CD4-positive, alpha-beta T cell treated with Interleukin-17A for 4 hours (primary cell): ENCODE results near the gene ST14.

Source experiments
- DNase-seq: peaks from one replicate; pipeline ENCODE4 v3.0.0-alpha.2; 2020; ENCODE audit warnings: mixed read lengths

Gene ST14

DNA sequence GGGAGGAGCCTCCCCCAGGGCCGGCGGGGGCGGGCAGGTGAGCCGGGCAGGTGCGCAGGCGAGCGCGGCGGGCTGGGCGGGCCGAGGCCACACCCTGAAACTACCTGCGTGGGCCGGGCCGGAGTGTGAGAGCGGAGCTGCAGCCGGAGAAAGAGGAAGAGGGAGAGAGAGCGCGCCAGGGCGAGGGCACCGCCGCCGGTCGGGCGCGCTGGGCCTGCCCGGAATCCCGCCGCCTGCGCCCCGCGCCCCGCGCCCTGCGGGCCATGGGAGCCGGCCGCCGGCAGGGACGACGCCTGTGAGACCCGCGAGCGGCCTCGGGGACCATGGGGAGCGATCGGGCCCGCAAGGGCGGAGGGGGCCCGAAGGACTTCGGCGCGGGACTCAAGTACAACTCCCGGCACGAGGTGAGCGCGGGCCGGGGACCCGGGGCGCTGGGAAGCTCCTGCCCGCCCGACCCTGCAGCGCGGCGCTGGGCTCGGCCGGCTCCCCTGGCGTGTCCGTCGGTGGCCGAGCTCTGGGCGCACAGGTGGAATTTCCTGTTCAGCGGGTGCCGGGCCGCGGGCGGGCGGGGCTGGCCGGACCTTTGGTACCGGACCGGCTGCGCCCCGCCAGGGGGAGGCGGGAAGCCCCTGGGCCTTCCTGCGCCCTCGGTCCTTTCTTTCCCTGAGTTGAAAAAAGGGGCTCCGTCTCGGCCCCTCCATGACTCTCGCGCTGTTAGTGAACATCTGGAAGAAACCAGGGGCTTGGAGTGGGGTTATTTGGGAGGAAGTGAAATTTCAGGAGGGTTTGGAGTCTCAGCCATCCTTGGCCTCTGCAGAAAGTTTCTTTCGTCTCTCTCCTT lies at the start of gene ST14:
Gene ST14 (plus strand): TSS at position 126 of the 841 bp plus-strand sequence. CDS start 198 bp downstream, at position 324.
- no peak for DNase-seq

DNA sequence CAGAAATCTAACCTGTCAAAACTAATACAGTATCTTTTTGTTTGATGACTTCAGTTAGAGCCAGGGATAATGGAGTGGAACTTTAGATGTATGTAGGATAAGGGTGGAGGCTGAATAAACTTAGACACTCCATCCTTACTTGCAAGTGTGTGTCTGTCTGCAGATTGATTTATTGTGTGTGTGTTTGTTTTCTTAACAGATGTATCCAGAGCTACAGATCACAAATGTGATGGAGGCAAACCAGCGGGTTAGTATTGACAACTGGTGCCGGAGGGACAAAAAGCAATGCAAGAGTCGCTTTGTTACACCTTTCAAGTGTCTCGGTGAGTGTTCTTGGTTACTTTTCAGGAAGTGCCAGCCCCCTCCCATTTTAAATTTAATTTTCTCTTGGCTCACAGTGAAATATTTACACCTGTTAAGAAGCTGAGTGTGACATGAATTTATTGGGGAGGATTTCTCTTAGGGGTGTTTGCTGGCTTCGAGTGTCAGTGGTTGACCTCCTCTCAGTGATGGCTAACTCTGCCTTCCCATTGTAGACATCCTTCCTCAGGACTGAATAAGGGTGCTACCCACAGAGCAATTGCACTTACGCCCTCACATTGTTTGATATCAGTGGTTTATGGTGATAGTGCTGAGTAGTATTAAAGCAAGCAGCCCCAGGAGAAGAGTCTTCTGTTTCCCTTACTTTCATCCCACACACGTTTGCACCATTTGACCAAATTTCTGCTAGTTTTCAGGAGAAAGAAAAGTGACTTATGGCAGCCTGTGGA lies 49.1 kb upstream of the ST14 start:
- DNase-seq, result no peak

DNA sequence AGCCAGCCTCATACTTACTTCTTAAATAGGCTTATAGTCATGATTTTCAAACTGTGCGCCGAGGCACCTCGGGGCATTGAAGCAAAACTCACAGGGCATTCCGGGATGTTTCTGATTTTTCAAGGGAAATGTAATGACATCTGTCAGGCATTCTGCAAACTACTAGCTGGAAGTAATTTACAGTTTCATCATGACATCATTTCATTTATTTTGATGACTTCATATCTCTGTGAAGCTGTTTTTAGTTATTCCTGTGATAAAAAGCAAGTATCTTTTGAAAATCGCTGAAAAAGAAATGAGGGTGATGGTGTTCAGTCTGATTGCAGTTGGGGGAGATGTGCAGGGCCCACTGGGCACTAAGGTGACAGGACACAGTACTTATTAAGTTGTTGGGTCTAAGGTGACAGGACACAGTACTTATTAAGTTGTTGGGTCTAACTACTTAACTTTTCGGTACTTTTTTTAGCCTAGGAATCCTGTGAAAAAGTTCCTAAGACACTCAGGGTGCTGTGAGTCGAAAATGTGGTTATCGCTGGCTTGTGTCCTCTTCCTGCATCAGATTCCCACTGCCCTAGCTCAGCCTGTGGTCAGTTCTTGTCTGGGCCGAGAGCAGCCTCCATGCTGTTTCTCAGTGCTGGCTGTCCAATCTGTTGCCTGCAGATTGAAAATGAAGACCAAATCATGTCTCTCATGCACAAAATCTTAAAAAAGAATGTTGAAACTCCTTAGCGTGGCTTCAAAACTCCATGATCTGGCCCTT lies 47.3 kb upstream of the ST14 start:
- DNase-seq, result no peak

DNA sequence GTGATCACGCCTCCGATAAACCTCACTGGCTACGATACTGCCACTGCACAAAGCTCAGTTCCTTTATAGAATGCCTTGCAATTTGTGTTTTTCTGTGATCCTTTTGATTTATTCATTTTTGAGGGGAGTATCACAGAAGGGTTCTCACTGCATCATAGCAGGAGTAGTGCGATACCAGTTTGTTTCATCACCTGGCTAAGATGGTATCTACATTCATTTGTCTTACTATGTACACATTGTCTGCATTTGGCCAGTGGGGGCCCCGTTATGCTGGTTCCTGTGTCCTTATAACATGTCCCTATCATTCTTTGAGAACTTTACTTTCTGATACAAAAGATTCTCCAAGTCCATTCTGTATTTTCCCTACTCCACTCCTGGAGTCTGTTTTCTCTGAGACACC lies 45.3 kb upstream of the ST14 start:
- DNase-seq, result no peak

DNA sequence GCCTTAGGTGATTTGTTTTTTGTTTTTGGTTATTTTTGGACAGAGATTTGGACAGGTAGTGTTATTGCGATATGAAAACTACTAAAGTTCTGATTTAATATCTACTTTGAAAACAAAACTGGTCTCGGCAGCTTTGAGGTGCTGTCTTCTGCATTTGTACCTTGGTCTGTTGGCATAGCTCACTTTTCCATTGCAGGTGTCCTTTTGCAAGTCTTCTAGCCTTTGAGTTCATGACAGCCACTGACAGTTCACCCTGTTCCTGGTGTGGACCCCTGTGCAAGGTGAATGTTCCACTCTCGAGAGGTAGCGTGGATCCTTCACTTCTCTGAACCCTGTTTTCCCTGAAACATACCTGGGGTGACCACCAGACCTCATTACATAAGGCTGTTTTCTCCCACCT lies 44.9 kb upstream of the ST14 start:
- no peak for DNase-seq

DNA sequence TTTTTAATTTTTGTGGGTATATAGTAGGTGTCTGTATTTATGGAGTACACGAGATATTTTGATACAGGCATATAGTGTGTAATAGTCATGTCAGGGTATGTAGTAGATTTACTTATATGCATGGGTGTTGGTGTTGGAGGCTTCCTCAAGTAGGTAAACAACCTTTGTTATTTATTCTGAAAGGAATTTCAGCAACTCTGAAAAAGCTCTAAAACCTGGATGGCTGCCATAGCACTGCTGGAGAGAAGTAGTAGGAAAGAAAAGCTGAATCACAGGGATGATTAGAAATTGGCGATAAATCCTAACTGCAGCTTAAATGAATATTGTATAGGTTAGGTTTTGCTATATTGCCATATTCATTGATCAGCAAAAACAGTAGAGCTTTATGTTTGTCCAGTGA lies 44.4 kb upstream of the ST14 start:
- no peak for DNase-seq

DNA sequence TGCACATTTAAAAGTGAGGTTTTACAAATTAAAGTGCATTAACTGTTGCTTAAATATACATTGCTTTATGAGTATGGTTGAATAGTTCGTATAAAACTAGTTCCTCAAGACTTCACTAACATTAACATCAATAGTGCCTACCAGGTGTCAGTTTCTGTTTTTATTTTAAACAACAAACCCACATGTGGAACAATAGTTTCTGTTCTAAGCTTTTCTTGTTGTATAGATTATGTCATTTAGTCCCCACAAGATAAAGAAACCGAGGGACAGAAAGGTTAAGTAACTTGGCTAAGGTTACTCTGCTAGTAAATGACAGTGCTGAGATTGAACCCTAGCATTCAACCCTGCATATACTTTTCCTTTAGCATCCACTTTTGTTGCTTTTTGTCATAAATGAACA lies 41.4 kb upstream of the ST14 start:
- DNase-seq, result no peak

DNA sequence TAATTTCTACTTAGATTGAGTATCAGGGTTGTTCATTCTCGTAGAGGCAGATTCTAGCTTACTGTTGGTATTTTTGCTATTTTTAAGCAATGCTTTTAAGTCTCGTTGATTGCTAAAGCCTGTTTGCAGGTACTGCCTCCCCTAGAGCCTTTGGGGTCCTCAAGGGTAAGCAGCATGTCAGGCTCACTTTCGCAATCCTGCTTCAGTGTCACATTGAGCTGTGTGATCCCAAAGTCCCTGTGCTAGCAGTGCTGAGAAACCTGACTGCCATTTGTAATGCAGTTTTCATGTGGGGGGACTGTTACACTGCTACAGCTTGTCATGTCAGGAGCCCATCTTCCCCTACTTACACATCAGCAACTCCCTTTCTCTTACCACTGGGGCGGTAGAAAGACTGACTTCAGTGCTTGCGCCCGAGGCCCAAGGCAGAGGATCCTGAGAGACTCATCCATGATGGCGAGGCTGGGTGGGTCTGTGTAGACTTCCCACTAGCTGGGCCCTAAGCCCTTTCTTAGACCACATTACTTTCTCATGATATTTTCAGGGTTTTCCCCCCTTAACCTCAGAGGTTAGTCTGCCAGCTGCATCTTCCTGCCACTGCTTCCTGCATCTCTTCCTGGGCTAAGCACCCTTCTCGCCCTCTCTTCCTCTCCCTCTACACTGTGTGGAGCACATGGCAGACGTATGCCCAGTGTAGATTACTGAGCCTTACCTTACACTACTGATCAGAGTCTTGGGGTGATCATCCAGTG lies 40.8 kb upstream of the ST14 start:
- DNase-seq, result peak; percentile 23

DNA sequence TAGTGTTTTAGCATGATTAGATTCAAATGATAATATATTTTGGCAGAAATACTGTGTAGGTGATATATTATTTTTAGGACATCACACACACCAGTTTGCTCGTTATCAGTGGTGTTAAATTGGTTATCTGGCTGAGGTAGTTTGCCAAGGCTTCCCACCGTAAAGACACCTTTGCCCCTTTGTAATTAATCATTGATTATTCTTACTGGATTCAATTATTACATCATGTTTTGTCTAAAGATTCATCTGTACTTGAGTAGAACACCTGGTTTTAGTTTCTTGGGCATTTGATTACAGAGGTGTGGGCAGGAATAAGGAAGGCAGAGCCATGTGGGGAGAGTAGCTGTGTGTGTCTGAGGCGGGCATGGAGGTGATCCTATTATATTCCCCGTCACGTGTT lies 39.5 kb upstream of the ST14 start:
- DNase-seq, result no peak

DNA sequence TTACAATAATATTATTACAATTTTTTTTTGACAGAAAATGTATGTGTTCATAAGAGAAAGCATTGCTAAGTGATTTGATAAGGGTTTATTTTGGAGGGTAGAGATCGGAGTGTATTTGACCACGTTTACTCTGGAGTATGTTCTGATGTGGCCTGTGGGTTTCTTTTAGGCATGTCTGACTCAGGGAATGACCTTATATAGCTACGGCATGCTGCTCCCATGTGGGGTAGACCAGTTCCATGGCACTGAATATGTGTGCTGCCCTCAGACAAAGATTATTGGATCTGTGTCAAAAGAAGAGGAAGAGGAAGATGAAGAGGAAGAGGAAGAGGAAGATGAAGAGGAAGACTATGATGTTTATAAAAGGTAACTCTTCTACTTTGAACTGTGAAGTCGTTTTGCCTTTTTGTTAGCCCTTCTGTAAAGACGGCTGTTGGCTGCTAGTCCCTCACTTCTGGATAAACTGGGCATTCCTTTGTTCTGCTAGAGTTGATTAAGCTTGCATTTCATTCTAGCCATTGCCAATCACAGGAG lies 38.1 kb upstream of the ST14 start:
- peak; percentile 37 for DNase-seq

DNA sequence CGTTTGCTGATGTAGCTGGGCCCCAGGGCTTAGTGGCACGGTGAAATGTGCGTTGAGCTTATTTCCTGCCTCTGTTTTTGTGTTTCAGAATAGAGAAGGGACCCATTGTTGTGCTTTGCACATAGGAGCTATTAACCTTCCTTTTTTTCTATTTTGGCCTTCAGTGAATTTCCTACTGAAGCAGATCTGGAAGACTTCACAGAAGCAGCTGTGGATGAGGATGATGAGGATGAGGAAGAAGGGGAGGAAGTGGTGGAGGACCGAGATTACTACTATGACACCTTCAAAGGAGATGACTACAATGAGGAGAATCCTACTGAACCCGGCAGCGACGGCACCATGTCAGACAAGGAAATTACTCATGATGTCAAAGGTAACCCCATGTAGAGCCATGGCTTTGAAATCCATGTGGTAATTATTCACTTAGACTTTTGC lies 37.4 kb upstream of the ST14 start:
- DNase-seq, result peak; percentile 46

DNA sequence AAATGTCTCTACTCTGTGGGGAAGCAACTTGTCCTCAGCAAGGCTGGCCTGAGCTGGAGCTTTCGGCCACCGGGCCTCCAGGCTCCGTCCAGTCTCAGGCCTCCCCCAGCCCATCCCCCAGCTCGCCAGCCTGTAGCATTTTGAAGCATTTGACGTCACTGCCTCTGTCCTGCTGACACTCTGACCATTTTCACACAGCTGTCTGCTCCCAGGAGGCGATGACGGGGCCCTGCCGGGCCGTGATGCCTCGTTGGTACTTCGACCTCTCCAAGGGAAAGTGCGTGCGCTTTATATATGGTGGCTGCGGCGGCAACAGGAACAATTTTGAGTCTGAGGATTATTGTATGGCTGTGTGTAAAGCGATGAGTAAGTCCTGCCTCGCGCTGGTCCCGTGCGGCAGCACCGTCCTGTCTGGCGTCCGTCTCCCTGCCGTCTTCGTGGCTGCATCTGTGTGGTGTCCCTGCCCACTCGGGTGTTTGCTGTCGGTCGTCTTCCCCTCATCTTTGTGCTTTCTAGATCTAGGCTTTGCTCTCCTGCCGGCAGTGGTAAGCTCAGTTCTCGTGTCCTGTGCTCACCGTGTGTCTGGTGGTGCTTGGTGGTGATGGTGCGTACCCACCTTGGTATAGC lies 36.1 kb upstream of the ST14 start:
- no peak for DNase-seq

DNA sequence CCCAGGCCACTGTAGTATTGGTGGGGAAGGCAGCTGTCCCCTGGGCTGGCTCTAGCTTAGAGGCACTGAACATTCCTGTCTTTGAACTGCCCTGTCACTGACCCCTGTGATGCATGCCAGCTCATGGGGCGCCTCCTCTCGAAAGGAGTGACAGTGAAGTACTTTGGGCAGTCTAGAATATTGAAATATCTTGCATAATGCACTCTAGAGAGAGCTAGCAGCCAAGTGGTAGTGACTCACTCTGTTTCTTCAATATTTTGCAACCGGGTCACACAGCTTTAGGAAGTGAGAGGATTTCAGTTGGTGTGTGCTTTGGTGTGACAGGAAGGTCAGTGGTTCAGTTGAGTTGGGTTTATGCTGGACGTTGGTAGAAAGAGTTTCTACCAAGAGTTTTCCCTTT lies 35.5 kb upstream of the ST14 start:
- DNase-seq, result no peak

DNA sequence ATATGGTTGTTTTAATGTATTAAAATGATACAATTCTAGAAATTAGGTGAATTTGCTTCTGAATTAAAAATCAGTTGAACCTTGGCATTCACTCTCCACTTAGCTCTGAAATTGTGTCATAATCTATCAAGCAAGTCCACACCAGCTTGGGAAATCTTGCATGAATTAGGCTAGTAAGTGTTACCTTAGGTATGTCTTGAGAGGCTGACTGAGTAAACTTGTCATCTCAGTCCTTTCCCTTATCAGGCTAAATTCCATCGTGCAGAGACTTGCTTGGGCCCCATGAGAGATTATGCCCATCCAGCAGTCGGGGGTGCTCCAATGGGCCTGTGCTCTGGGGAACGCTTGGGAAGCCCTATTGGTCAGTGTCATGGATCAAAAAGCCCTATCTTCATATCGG lies 33.9 kb upstream of the ST14 start:
- no peak for DNase-seq

DNA sequence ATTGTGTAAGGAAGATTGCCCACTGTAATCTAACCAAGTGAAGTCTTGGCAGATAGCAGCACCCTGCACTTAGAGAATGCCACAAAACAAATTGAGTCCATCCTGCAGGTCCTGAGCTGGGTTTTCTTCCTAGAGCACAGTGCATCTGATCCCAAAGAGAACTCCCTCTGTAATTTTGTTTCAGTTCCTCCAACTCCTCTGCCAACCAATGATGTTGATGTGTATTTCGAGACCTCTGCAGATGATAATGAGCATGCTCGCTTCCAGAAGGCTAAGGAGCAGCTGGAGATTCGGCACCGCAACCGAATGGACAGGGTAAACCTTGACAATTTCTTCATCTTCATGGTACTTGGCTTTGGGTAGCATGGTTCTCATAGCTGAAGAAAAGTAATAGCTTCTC lies 33.1 kb upstream of the ST14 start:
- no peak for DNase-seq

DNA sequence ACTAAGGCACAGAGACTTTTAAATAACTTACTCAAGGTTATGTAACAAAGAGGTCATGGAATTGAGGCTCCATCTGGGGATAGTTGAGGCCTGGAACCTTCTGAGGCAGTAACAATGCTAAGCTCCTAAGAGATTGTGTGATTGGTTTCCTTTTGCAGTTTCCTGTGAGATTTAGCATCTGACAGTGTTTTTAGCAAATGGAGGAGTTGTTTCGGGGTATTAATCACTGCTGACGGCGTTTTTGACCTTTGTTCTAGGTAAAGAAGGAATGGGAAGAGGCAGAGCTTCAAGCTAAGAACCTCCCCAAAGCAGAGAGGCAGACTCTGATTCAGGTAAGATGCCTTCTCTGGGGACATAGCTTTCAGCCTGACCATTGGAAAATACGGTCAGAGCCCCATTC lies 32.1 kb upstream of the ST14 start:
- DNase-seq, result no peak

DNA sequence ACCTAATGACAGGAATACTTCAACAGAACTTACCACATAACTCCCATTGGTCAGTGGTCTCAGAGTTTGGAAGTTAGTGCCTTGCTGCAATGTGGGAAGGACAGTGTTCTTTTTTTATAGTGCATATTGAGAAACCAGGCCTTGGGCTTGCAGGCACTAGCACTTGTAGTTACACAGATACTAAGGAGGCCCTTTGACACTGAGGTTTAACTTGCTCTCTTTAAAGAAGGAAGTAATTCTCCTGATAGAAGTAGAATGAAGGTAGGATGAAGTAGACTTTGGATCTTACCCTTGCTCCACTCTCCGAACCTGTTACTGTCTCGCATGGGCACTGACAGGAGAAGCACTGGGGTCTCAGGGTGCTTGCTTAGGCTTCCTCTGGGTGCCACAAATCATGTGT lies 31.0 kb upstream of the ST14 start:
- no peak for DNase-seq

DNA sequence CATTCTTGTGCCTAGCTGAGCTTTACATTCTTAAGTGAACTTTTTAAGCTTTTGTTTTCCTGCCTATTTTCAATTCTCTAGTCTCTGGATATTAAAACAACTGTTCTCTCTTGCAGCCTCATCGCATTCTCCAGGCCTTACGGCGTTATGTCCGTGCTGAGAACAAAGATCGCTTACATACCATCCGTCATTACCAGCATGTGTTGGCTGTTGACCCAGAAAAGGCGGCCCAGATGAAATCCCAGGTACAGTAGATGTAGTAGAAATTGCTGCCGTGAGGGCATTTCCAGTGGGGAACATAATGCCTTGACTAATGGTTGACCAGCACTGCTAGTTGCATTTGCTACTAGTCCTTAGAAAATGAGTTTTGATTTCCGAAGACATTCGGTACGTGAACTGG lies 29.7 kb upstream of the ST14 start:
- no peak for DNase-seq

DNA sequence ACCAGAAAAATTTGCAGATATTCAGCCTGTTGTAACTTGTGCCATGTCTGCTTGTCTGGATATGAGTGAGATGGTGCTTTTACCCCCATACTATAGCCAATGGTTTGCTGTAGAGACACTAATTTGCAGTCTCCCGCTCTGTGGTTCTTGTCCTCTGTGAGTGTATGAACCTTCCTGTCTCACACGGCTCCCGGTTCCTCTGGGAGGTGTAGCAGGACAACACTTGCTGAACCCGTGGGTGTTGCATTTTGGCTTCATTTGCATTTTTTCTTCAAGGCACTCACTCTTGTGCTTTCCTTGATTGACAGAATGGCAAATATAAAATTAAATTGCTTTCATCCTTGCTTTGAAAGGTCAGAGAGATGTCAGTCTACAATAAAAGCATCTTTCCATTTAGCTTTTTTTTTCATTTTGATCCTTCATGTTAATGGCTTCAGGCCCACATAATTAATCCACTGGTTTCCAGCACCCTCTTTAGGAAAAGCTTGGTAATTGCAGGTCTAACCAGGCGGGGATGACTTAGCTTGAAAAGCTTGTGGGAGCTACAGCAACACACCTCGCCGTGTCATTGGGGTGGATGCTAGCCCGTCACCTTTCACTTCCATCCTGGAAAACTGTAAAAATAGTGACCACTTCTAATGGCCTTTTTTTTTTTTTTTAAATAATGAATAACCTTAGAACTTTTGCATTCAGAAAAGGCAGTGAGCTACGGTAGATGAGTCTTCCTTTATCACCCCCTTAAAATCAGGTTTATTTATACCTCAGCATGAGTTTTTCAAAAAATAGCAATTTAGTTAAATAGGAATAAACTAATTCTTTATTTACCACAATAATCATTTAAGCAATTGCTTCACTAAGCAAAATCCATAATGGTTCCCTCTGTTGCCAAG lies 27.4 kb upstream of the ST14 start:
- DNase-seq, result peak; percentile 57

DNA sequence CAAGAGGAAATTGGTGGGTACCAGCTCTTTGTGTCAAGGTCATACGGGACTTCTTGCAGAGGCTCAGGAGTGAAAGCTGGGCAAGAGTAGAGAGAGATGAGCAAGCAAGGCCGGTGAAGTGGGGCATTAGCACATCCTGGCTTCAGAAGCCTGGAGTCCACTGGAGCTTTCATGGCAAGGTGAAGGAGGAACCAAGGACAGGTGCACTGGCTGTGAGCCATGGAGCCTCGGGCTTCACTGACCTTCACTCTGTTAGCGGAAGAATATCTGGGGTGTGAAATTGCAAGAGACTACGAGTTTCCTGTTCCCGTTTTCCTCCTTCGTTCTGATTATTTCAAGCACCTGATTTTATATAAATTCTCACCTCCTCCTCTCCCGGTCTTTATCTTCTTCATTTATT lies 25.9 kb upstream of the ST14 start:
- DNase-seq, result no peak

DNA sequence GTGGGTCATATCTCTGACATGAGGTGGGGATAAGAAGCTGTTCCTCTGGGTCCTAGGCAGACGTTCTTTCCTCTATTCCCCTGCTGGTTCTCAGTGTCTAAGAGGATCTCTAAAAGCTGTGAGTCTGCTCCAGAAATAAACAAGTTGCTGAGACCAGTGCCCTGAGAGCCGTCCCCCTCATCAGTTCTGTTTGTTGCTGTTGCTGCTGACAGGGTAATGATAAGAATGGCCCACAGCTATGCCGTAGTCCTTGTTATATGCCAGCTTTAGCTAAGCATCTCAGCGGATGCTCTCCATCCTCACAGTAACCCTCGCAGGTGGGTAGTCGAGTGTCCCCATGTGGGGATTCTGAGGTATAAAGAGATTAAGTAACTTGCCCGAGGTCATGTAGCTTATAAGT lies 23.5 kb upstream of the ST14 start:
- no peak for DNase-seq
